22Rv1 (cell line): ENCODE data around the gene ARID3B.

Experiments
- H3K27ac ChIP-seq: fragments of 450-650 bp; 2 replicates; pipeline ENCODE4 v1.5.1; 2017
- CTCF ChIP-seq: fragments of 450-650 bp; IDR thresholded peaks from 2 replicates; pipeline ENCODE4 v1.5.1; 2017; ENCODE audit warnings: mild to moderate bottlenecking
- ZFX ChIP-seq: fragments of 450-650 bp; IDR thresholded peaks from 2 replicates; pipeline ENCODE4 v1.6.1; 2017; ENCODE audit warnings: antibody characterized with exemption, borderline replicate concordance

The ARID3B gene

GRCh38 chr15:74621546-74621920, 80.5 kb downstream of the ARID3B start:
- peak overlapping the region; percentile 27 for H3K27ac ChIP-seq
- TF ChIP-seq CTCF: no peak

- no peak for TF ChIP-seq ZFX
- no peak for TF ChIP-seq CTCF
Measured at GRCh38 chr15:74621936-74622335, 80.9 kb downstream of the ARID3B start.

GRCh38 chr15:74622758-74623157, 81.7 kb downstream of the ARID3B start:
- no peak for TF ChIP-seq ZFX
- no peak overlapping the region for H3K27ac ChIP-seq

More at GRCh38 chr15:74621936-74622335, 80.9 kb downstream of the ARID3B start:
- no peak overlapping the region; the same call in 1 of the 2 replicates for H3K27ac ChIP-seq

- no peak for TF ChIP-seq ZFX
- TF ChIP-seq CTCF: no peak
- H3K27ac ChIP-seq: no peak overlapping the region
Measured at GRCh38 chr15:74624020-74624602, 83.1 kb downstream of the ARID3B start.

- TF ChIP-seq ZFX (no peak), CTCF (no peak)
- H3K27ac ChIP-seq: no peak overlapping the region
Measured at GRCh38 chr15:74625693-74626092, 84.7 kb downstream of the ARID3B start.

- TF ChIP-seq ZFX (no peak), CTCF (no peak)
- H3K27ac ChIP-seq: no peak overlapping the region; the same call in 1 of the 2 replicates
Measured at GRCh38 chr15:74626336-74626735, 85.3 kb downstream of the ARID3B start.

- peak overlapping the region; percentile 7; the same call in 1 of the 2 replicates for H3K27ac ChIP-seq
- TF ChIP-seq CTCF (no peak), ZFX (no peak)
Measured at GRCh38 chr15:74626752-74627692, 86.0 kb downstream of the ARID3B start.
